K562 (cell line): Measurements from ENCODE around the gene AQP11. TPM values are rescaled to one million over a fixed set of nuclear protein-coding genes. Genes with fewer than 3 reads are reported as not detected.

Source experiments
- ATAC-seq: fragments of 200-7000 bp; cut with Tn5 transposase; 3 replicates; pipeline ENCODE4 v1.9.1; 2020; ENCODE audit warnings: moderate library complexity
- BruUV-seq: library from RNA; stranded (reverse); fragments of 400-500 nt; replicated peaks from 2 replicates; lab custom pipeline; 2021; lab: Mats Ljungman, UMichigan
- CTCF ChIA-PET: fragments of 300-600 bp; formaldehyde crosslinking; extraction: SDS; loops from one replicate; lab custom pipeline; 2021; ENCODE audit warnings: low intra/inter-chr PET ratio; lab: Yijun Ruan, JAX
- POLR2A ChIA-PET: fragments of 300-600, 350-650 bp; sonication (Branson Sonifier 250); formaldehyde crosslinking; extraction: SDS; loops from one replicate; lab custom pipeline; 2021; ENCODE audit warnings: antibody characterized with exemption, inconsistent platforms; lab: Yijun Ruan, JAX
- DNase-seq, 4 experiments: peaks; one replicate each; pipeline versions ENCODE4 v3.0.0 to v3.0.0-alpha.2; 2011 to 2018; ENCODE audit warnings: low spot score in 3 of 4, mixed read lengths in 3 of 4; ENCODE audit errors: extremely low read depth in 1 of 4
- FAIRE-seq: peaks from 2 replicates; lab custom pipeline; 2011; peaks lifted over from hg19 to GRCh38; lab: Jason Lieb, UNC
- H2AFZ ChIP-seq: 2 replicates; pipeline ENCODE4 v1.6.0; 2011; ENCODE audit warnings: low read depth, low read length, control low read depth, inconsistent platforms
- H3K27ac ChIP-seq: fragments of 200-600 bp; 3 replicates; pipeline ENCODE4 v1.8.0; 2011; ENCODE audit warnings: low read depth, mild to moderate bottlenecking, control low read depth, inconsistent platforms, low read length, moderate library complexity, mixed read lengths; ENCODE audit errors: extremely low read depth
- H3K27me3 ChIP-seq, 2 experiments: fragments of 300-600 bp in 1 of 2; 2 replicates in 1 of 2; 3 replicates in 1 of 2; pipeline versions ENCODE4 v1.6.0 to v1.8.0; 2011; ENCODE audit warnings: inconsistent platforms in 2 of 2, low read length in 2 of 2, mild to moderate bottlenecking in 1 of 2, mixed read lengths in 1 of 2, moderate library complexity in 1 of 2; ENCODE audit not compliant: control insufficient read depth in 2 of 2, insufficient read depth in 2 of 2
- H3K36me3 ChIP-seq: fragments of 300-600 bp; 3 replicates; pipeline ENCODE4 v1.8.0; 2011; ENCODE audit warnings: mild to moderate bottlenecking, low read length, inconsistent platforms; ENCODE audit not compliant: control insufficient read depth, insufficient read depth
- H3K4me1 ChIP-seq, 2 experiments: fragments of 200-600 bp in 1 of 2; replicated peaks in 1 of 2; 2 replicates in 1 of 2; 3 replicates in 1 of 2; pipeline versions ENCODE4 v1.5.1 to v1.8.0; 2011; ENCODE audit warnings: inconsistent platforms in 2 of 2, low read length in 2 of 2, mild to moderate bottlenecking in 1 of 2, mixed read lengths in 1 of 2, moderate library complexity in 1 of 2; ENCODE audit not compliant: control insufficient read depth in 2 of 2, insufficient read depth in 2 of 2
- H3K4me2 ChIP-seq: 2 replicates; pipeline ENCODE4 v1.6.1; 2011; ENCODE audit warnings: low read length, control low read depth, inconsistent platforms, mixed read lengths; ENCODE audit not compliant: insufficient read depth
- H3K4me3 ChIP-seq: fragments of 200-600 bp; sonication (generic), shearing (Covaris generic); 2 replicates; pipeline ENCODE4 v1.5.1; 2016; ENCODE audit warnings: control low read depth, inconsistent platforms
- H3K79me2 ChIP-seq: fragments of 200-600 bp; 3 replicates; pipeline ENCODE4 v1.8.0; 2011; ENCODE audit warnings: low read length, inconsistent platforms; ENCODE audit not compliant: control insufficient read depth, insufficient read depth
- H3K9ac ChIP-seq, 2 experiments: 2 replicates each; pipeline versions ENCODE4 v1.6.0 to v1.6.1; 2011; ENCODE audit warnings: low read depth in 2 of 2, low read length in 2 of 2, control low read depth in 1 of 2, inconsistent platforms in 1 of 2, mild to moderate bottlenecking in 1 of 2, mixed read lengths in 1 of 2; ENCODE audit not compliant: insufficient read depth in 1 of 2
- H3K9me1 ChIP-seq: one replicate; pipeline ENCODE4 v1.6.0; 2011; ENCODE audit warnings: inconsistent platforms, mild to moderate bottlenecking, low read length, moderate library complexity; ENCODE audit not compliant: control insufficient read depth, insufficient read depth
- H3K9me3 ChIP-seq: replicated peaks from 2 replicates; pipeline ENCODE4 v1.5.1; 2011; ENCODE audit warnings: low read depth, low read length, inconsistent platforms; ENCODE audit not compliant: control insufficient read depth, insufficient read depth
- H4K20me1 ChIP-seq: replicated peaks from 2 replicates; pipeline ENCODE4 v1.6.1; 2011; ENCODE audit warnings: low read length, inconsistent platforms, mixed read lengths; ENCODE audit not compliant: control insufficient read depth, insufficient read depth
- NFE2L1 ChIP-seq: fragments of 450-650 bp; IDR thresholded peaks from 2 replicates; pipeline ENCODE4 v1.6.1; 2016; ENCODE audit warnings: missing genetic modification characterization, low read depth, mild to moderate bottlenecking, missing compliant biosample characterization, moderate library complexity, borderline replicate concordance
- WGBS: fragments of 100-300 bp; shearing (Covaris generic); methylation state at CpG from one replicate; pipeline ENCODE4 v1.1.6; 2016; ENCODE audit warnings: low coverage, mixed read lengths; ENCODE audit not compliant: insufficient coverage; ENCODE audit errors: missing lambda C conversion rate; 5-methylcytosine and 5-hydroxymethylcytosine counted together
- in situ Hi-C: fragments of 300-500 bp; cut with MboI; formaldehyde crosslinking; loops from 4 replicates; pipeline ENCODE4 v1.15.0; 2018; ENCODE audit warnings: inconsistent platforms, mixed read lengths
- intact Hi-C: fragments of 100-400 bp; cut with micrococcal nuclease; formaldehyde crosslinking; loops from 2 replicates; pipeline ENCODE4 v1.14.2; 2022
- polyA plus RNA-seq, 8 experiments: library from polyadenylated mRNA; depleted of rRNA in 4 of 8; stranded (reverse) in 5 of 8; unstranded in 3 of 8; fragments of >200 nt; fragmentation: Nextera tagmentation in 2 of 8; fragmentation: Illumina TruSeq in 1 of 8; extraction: Ambion mirVana in 2 of 8; extraction: Trizol in 1 of 8; gene quantifications; 2 replicates each; pipeline versions ENCODE4 v1.2.1 to v1.2.3, GENCODE V29; 2011 to 2014; ENCODE audit warnings: inconsistent platforms in 1 of 8, missing spikeins in 1 of 8
- total RNA-seq, 7 experiments: library from RNA; depleted of rRNA in 6 of 7; stranded (reverse); fragments of >200 nt in 6 of 7; fragmentation: Illumina TruSeq in 2 of 7; extraction: Trizol in 2 of 7; gene quantifications; 2 replicates each; pipeline versions ENCODE4 v1.2.1 to v1.2.3, GENCODE V29; 2011 to 2021; ENCODE audit warnings: low replicate concordance in 1 of 7
- TF ChIP-seq, protein P1 (sequence below): IDR thresholded peaks from 2 replicates; pipeline ENCODE4 v1.6.1; 2016; ENCODE audit warnings: missing genetic modification characterization, missing compliant biosample characterization
- TF ChIP-seq, protein P2 (sequence below): conservative IDR thresholded peaks from 2 replicates; pipeline ENCODE4 v1.6.1; 2011; ENCODE audit warnings: low read depth, mild to moderate bottlenecking, low read length; ENCODE audit not compliant: control insufficient read depth

AQP11 gene
- total and polyA plus RNA-seq, 9 of the 15 experiments (the other 6 are each of a cell fraction or from before 2014, with no cell fraction given), result 0.09 to 1.0 (median 0.36) TPM

DNA sequence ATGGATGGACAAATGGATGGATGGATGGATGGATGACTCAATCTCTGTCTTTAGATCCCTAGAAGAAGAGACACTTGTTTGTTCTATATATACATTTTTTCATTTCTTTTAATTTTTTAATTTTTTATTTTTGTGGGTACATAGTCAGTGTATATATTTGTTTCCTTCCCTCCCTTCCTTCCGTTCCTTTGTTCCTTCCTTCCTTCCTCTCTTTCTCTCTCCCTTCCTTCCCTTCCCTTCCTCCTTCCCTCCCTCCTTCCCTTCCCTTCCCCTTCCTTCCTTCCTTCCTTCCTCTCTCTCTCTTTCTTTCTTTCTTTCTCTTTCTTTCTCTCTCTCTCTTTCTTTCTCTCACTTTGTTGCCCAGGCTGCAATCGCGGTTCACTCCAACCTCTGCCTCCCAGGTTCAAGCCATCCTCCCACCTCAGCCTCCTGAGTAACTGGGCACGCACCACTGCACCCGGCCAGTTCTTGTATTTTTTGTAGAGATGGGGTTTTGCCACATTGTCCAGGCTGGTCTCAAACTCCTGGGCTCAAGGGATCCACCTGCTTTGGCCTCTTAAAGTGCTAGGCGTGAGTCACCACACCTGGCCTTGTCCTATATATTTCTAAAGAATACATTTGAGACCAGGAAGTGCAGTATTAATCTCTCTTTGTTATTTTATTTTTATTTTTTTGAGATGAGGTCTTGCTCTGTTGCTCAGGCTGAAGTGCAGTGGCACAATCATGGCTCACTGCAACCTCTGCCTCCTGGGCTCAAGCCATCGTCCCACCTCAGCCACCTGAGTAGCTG lies 42.5 kb upstream of the AQP11 start:
- no peak for DNase-seq
- no peaks in the 10 kb centered on the region for H4K20me1 ChIP-seq
- FAIRE-seq, result no peak
- POLR2A ChIA-PET, result no interaction called here
- in situ Hi-C loops, result loop anchor here (10.0 kb wide), 1 partner anchor 352 kb away; no protein-coding TSS in a partner anchor
- H3K4me1 ChIP-seq, result no peaks in the 10 kb centered on the region
- H3K36me3 ChIP-seq, result no peaks in the 10 kb centered on the region
- TF ChIP-seq NFE2L1, result no peak
- TF ChIP-seq, protein P1, sequence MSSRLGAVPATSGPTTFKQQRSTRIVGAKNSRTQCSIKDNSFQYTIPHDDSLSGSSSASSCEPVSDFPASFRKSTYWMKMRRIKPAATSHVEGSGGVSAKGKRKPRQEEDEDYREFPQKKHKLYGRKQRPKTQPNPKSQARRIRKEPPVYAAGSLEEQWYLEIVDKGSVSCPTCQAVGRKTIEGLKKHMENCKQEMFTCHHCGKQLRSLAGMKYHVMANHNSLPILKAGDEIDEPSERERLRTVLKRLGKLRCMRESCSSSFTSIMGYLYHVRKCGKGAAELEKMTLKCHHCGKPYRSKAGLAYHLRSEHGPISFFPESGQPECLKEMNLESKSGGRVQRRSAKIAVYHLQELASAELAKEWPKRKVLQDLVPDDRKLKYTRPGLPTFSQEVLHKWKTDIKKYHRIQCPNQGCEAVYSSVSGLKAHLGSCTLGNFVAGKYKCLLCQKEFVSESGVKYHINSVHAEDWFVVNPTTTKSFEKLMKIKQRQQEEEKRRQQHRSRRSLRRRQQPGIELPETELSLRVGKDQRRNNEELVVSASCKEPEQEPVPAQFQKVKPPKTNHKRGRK, result peak; percentile 67; the same call in 1 of the 2 replicates
- TF ChIP-seq, protein P2, sequence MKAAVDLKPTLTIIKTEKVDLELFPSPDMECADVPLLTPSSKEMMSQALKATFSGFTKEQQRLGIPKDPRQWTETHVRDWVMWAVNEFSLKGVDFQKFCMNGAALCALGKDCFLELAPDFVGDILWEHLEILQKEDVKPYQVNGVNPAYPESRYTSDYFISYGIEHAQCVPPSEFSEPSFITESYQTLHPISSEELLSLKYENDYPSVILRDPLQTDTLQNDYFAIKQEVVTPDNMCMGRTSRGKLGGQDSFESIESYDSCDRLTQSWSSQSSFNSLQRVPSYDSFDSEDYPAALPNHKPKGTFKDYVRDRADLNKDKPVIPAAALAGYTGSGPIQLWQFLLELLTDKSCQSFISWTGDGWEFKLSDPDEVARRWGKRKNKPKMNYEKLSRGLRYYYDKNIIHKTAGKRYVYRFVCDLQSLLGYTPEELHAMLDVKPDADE, result no peak
- no peaks in the 10 kb centered on the region; the same call in 1 of the 2 replicates for H3K9me3 ChIP-seq
- CTCF ChIA-PET, result interaction anchor here (0.6 to 3.1 kb wide), 6 partner anchors 74 to 558 kb away, joined by 3 to 13 read pairs (median 4); partner anchors contain the start of gene MYO7A
- H3K27ac ChIP-seq, result no peak overlapping the region
- no peaks in the 10 kb centered on the region for H3K79me2 ChIP-seq
- no peak overlapping the region for H3K9ac ChIP-seq
- WGBS, result 6% methylated on average over 7 of the region's 7 CpGs
- no peaks in the 10 kb centered on the region for H3K9me1 ChIP-seq
- no peak overlapping the region for H3K4me2 ChIP-seq
- ATAC-seq, result no peak
- no peak overlapping the region for H3K4me3 ChIP-seq
- no peaks in the 10 kb centered on the region; a peak in 1 of 5 replicates for H3K27me3 ChIP-seq
- H2AFZ ChIP-seq, result no peak overlapping the region
- BruUV-seq, result no TSS peak
- intact Hi-C loops, result loop anchor here (5.0 kb wide), 1 partner anchor 75 kb away; the partner anchor contains the start of gene PAK1
